ENCODE results near the gene HSPA1L.
A peak's percentile ranks its signal among the peaks of the same experiment; 100 is the strongest.

- peak; percentile 75 for TF ChIP-seq CTCF (IDR thresholded peaks at IDR 0.05; ENCODE audit: poor library complexity)
- TF ChIP-seq EZH2 (IDR thresholded peaks at IDR 0.05; ENCODE audit: borderline replicate concordance): no peak
- no peak for TF ChIP-seq EZH2phosphoT487 (IDR thresholded peaks at IDR 0.05; ENCODE audit: low read depth, severe bottlenecking, unreplicated experiment)
These were observed 19.3 kb downstream of the HSPA1L start, which contains the start of gene VARS1 for GRCh38 chr6:31795616-31796298.
